PC-3 (cell line): ENCODE results near the gene CALHM2. TPM values are rescaled to one million over a fixed set of nuclear protein-coding genes. Genes with fewer than 3 reads are reported as not detected.

Source experiments
- ATAC-seq: fragments of 200-7000 bp; cut with Tn5 transposase; 2 replicates; pipeline ENCODE4 v1.9.1; 2020; ENCODE audit warnings: mild to moderate bottlenecking, moderate library complexity
- BruUV-seq: library from RNA; stranded (reverse); fragments of 400-500 nt; replicated peaks from 2 replicates; lab custom pipeline; 2021; lab: Mats Ljungman, UMichigan
- CTCF ChIA-PET: fragments of 300-600 bp; sonication (Branson Sonifier 250); formaldehyde crosslinking; loops from one replicate; lab custom pipeline; 2022; ENCODE audit warnings: antibody characterized with exemption; lab: Charles Lee
- POLR2A ChIA-PET: fragments of 300-600 bp; sonication (Branson Sonifier 250); formaldehyde crosslinking; loops from one replicate; lab custom pipeline; 2022; ENCODE audit warnings: antibody characterized with exemption; ENCODE audit not compliant: unreplicated experiment; lab: Charles Lee
- DNase-seq: peaks from one replicate; pipeline ENCODE4 v3.0.0-alpha.2; 2015
- H2AFZ ChIP-seq: fragments of 300-600 bp; sonication (generic); 2 replicates; pipeline ENCODE4 v1.6.0; 2016; ENCODE audit warnings: antibody characterized with exemption, low read length
- H3F3A ChIP-seq: fragments of 300-600 bp; sonication (generic); one replicate; pipeline ENCODE4 v1.6.0; 2017; ENCODE audit warnings: antibody characterized with exemption, low read length, control low read depth, mild to moderate bottlenecking; ENCODE audit not compliant: unreplicated experiment
- H3K27ac ChIP-seq: fragments of 300-600 bp; sonication (generic); 2 replicates; pipeline ENCODE4 v1.5.1; 2016; ENCODE audit warnings: mild to moderate bottlenecking, low read length
- H3K27me3 ChIP-seq: fragments of 300-600 bp; sonication (generic); 2 replicates; pipeline ENCODE4 v1.6.1; 2016; ENCODE audit warnings: low read length, mixed read lengths
- H3K36me3 ChIP-seq: fragments of 300-600 bp; sonication (generic); 2 replicates; pipeline ENCODE4 v1.6.1; 2016; ENCODE audit warnings: low read depth, mixed run types, low read length, mixed read lengths
- H3K4me1 ChIP-seq: fragments of 300-600 bp; sonication (generic); 2 replicates; pipeline ENCODE4 v1.5.1; 2016; ENCODE audit warnings: low read length; ENCODE audit not compliant: insufficient read depth
- H3K4me2 ChIP-seq: fragments of 300-600 bp; sonication (generic); 2 replicates; pipeline ENCODE4 v1.6.0; 2016; ENCODE audit warnings: low read length
- H3K4me3 ChIP-seq: fragments of 300-600 bp; sonication (generic); 2 replicates; pipeline ENCODE4 v1.5.1; 2016; ENCODE audit warnings: mild to moderate bottlenecking, low read length, mixed read lengths
- H3K79me2 ChIP-seq: fragments of 300-600 bp; sonication (generic); 2 replicates; pipeline ENCODE4 v1.6.1; 2017; ENCODE audit warnings: low read length, mixed read lengths
- H3K9ac ChIP-seq: fragments of 300-600 bp; sonication (generic); 2 replicates; pipeline ENCODE4 v1.6.0; 2016; ENCODE audit warnings: mild to moderate bottlenecking, low read length
- H3K9me2 ChIP-seq: fragments of 300-600 bp; sonication (generic); replicated peaks from 2 replicates; pipeline ENCODE4 v1.6.1; 2016; ENCODE audit warnings: mixed run types, low read length, mixed read lengths
- H3K9me3 ChIP-seq: fragments of 300-600 bp; sonication (generic); 2 replicates; pipeline ENCODE4 v1.6.1; 2016; ENCODE audit warnings: low read length, mixed read lengths
- H4K20me1 ChIP-seq: fragments of 300-600 bp; sonication (generic); 2 replicates; pipeline ENCODE4 v1.6.1; 2016; ENCODE audit warnings: low read length, mixed read lengths
- EZH2 ChIP-seq: fragments of 300-600 bp; sonication (generic); IDR thresholded peaks from one replicate; pipeline ENCODE4 v1.6.1; 2017; ENCODE audit warnings: antibody characterized with exemption, mild to moderate bottlenecking, low read length; ENCODE audit not compliant: unreplicated experiment
- EZH2phosphoT487 ChIP-seq: fragments of 300-600 bp; sonication (generic); IDR thresholded peaks from 2 replicates; pipeline ENCODE4 v1.6.1; 2018; ENCODE audit warnings: mild to moderate bottlenecking, antibody characterized with exemption, low read length, borderline replicate concordance
- intact Hi-C: fragments of 100-400 bp; cut with micrococcal nuclease; formaldehyde crosslinking; loops from 2 replicates; pipeline ENCODE4 v1.9.0; 2023
- total RNA-seq: library from RNA; depleted of rRNA; stranded (reverse); fragments of >200 nt; gene quantifications from 2 replicates; pipeline ENCODE4 v1.2.3, GENCODE V29; 2014
- TF ChIP-seq, protein P1 (sequence below): fragments of 300-600 bp; sonication (generic); conservative IDR thresholded peaks from 2 replicates; pipeline ENCODE4 v1.5.1; 2017; ENCODE audit warnings: antibody characterized with exemption, low read depth, mild to moderate bottlenecking, low read length

Gene CALHM2
- total RNA-seq, 1 experiment from 2014 or later, result 1.3 TPM

DNA sequence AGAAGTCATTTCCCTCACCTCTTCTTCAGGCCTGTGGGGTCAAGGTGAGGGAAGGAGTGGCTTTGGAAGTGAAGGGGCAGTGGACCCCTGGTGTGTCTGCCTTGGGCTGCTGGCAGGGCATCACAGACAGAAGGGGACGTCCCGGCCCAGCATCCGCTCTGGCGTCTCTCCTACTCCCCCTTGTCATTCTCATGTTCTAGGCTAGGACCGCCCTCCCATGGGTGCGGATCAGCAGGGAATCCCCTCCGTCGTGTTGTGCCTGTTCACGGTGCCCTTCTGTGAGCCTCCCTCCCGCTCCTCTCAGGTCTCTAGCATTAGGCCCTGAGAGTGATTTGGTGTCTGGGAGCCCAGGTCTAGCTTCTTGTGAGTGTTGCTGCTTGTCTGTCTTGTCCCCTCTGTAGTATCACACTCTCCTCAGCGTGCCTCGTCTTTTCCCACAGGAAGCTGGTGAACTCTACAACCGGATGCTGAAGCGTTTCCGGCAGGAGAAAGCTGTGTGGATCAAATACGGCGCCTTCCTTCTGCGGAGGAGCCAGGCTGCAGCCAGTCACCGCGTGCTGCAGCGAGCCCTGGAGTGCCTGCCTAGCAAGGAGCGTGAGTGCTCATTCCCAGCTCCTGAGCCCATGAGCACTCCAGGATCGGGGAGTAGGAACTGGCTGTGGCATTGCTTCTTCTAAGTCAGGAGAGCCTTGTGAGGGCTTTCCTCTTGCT is 8.5 kb downstream of the CALHM2 start:
- no TSS peak for BruUV-seq
- TF ChIP-seq EZH2 (no peak), EZH2phosphoT487 (no peak)
- TF ChIP-seq, protein P1, sequence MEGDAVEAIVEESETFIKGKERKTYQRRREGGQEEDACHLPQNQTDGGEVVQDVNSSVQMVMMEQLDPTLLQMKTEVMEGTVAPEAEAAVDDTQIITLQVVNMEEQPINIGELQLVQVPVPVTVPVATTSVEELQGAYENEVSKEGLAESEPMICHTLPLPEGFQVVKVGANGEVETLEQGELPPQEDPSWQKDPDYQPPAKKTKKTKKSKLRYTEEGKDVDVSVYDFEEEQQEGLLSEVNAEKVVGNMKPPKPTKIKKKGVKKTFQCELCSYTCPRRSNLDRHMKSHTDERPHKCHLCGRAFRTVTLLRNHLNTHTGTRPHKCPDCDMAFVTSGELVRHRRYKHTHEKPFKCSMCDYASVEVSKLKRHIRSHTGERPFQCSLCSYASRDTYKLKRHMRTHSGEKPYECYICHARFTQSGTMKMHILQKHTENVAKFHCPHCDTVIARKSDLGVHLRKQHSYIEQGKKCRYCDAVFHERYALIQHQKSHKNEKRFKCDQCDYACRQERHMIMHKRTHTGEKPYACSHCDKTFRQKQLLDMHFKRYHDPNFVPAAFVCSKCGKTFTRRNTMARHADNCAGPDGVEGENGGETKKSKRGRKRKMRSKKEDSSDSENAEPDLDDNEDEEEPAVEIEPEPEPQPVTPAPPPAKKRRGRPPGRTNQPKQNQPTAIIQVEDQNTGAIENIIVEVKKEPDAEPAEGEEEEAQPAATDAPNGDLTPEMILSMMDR, result no peak
- ChIA-PET POLR2A (no interaction called here), CTCF (no interaction called here)
- no peak overlapping the region for H3K27ac ChIP-seq
- H3K9ac ChIP-seq, result no peak overlapping the region
- no peak overlapping the region for H3K4me2 ChIP-seq
- H3K4me1 ChIP-seq, result peaks cover under 1% of the 10 kb centered on the region; the same call in 1 of the 2 replicates
- ATAC-seq (no peak), DNase-seq (no peak)
- H4K20me1 ChIP-seq, result no peaks in the 10 kb centered on the region
- H3F3A ChIP-seq, result no peaks in the 10 kb centered on the region
- intact Hi-C loops, result no loop called here
- no peaks in the 10 kb centered on the region for H3K27me3 ChIP-seq
- H3K36me3 ChIP-seq, result peaks cover 6% of the 10 kb centered on the region; the same call in 1 of the 2 replicates
- H3K4me3 ChIP-seq, result no peak overlapping the region
- no peaks in the 10 kb centered on the region for H3K9me2 ChIP-seq
- no peaks in the 10 kb centered on the region for H3K9me3 ChIP-seq
- no peaks in the 10 kb centered on the region for H3K79me2 ChIP-seq
- no peak overlapping the region for H2AFZ ChIP-seq

DNA sequence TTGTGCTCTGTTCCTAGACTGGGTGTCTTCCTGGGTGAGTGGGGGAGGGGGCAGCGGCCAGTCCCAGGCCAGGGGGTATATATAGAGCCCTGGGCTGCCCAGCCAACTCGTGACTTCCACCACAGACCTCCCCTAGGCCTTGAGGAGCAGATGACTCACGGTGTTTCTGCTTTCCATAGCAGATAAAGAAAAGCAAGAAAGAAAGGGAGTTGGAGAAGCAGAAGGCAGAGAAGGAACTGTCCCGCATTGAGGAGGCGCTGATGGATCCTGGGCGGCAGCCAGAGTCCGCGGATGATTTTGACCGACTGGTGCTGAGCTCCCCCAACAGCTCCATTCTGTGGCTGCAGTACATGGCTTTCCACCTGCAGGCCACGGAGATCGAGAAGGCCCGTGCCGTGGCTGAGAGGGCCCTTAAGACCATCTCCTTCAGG is 10.1 kb downstream of the CALHM2 start:
- DNase-seq, result no peak
- no peaks in the 10 kb centered on the region for H3K27me3 ChIP-seq
- BruUV-seq, result no TSS peak
- no peaks in the 10 kb centered on the region for H3K79me2 ChIP-seq
- no peaks in the 10 kb centered on the region for H3K9me2 ChIP-seq
- no peak overlapping the region for H3K4me2 ChIP-seq
- H3K4me1 ChIP-seq, result no peaks in the 10 kb centered on the region
- H3K4me3 ChIP-seq, result no peak overlapping the region
- H2AFZ ChIP-seq, result no peak overlapping the region
- peaks cover 16% of the 10 kb centered on the region; the same call in 1 of the 2 replicates for H3K36me3 ChIP-seq
- no peak for ATAC-seq
- POLR2A ChIA-PET, result no interaction called here
- H3K9me3 ChIP-seq, result no peaks in the 10 kb centered on the region
- H3F3A ChIP-seq, result no peaks in the 10 kb centered on the region
- H3K27ac ChIP-seq, result no peak overlapping the region
- TF ChIP-seq EZH2phosphoT487, result no peak
- TF ChIP-seq EZH2, result no peak
- TF ChIP-seq, protein P1, result no peak
- intact Hi-C loops, result no loop called here
- no peak overlapping the region for H3K9ac ChIP-seq
- CTCF ChIA-PET, result no interaction called here
- H4K20me1 ChIP-seq, result no peaks in the 10 kb centered on the region

DNA sequence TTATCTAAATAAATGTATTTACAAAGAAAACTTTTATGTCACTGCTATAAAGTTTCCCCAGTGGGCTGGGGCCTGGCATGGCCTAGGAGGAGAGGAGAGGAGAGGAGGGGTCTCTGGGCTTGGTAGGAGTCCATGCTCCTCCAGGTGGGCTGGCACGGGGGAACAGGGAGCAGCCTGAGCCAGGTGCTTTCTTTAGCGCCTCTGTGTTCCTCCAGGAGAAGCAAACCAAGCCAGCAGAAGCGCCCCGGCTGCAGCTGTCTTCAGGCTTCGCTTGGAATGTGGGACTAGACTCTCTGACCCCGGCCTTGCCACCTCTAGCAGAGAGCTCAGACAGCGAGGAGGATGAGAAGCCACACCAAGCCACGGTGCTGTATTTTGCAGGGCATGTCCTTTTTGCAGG is 10.6 kb downstream of the CALHM2 start:
- intact Hi-C loops, result no loop called here
- no peaks in the 10 kb centered on the region for H3F3A ChIP-seq
- no peak for ATAC-seq
- H3K79me2 ChIP-seq, result no peaks in the 10 kb centered on the region
- no peak overlapping the region for H3K9ac ChIP-seq
- POLR2A ChIA-PET, result no interaction called here
- no peaks in the 10 kb centered on the region for H3K9me3 ChIP-seq
- no peaks in the 10 kb centered on the region for H3K9me2 ChIP-seq
- CTCF ChIA-PET, result no interaction called here
- no peak overlapping the region for H3K4me3 ChIP-seq
- H3K27ac ChIP-seq, result no peak overlapping the region
- no peak overlapping the region for H3K4me2 ChIP-seq
- no TSS peak for BruUV-seq
- H2AFZ ChIP-seq, result no peak overlapping the region
- no peaks in the 10 kb centered on the region for H4K20me1 ChIP-seq
- no peaks in the 10 kb centered on the region for H3K27me3 ChIP-seq
- no peak for DNase-seq
- no peak for TF ChIP-seq EZH2phosphoT487
- TF ChIP-seq EZH2, result no peak
- TF ChIP-seq, protein P1, result no peak
- peaks cover 16% of the 10 kb centered on the region; the same call in 1 of the 2 replicates for H3K36me3 ChIP-seq
- no peaks in the 10 kb centered on the region for H3K4me1 ChIP-seq
